Subcutaneous adipose tissue (tissue), 4 donors: Measurements from ENCODE around the gene BTBD17. TPM values are rescaled to one million over a fixed set of nuclear protein-coding genes. Genes with fewer than 3 reads are reported as not detected.

Experiments
- CTCF ChIP-seq: fragments of 450-650 bp; IDR thresholded peaks from one replicate; pipeline ENCODE4 v1.5.1; 2016; ENCODE audit warnings: low read depth, mild to moderate bottlenecking, control low read depth, antibody characterized with exemption, moderate library complexity
- total RNA-seq, 4 donors: library from RNA; depleted of rRNA; stranded (reverse); fragments of >200 nt; gene quantifications; one replicate each; pipeline ENCODE4 v1.1.0, GENCODE V29; 2016

Gene BTBD17
- total RNA-seq, 4 donors from 2014 or later: not detected

GRCh38 chr17:74356646-74357465 lies 4.8 kb downstream of the BTBD17 start:
- no peak for TF ChIP-seq CTCF

- no peak for TF ChIP-seq CTCF
These were observed 6.6 kb downstream of the BTBD17 start for GRCh38 chr17:74355065-74355464.

- no peak for TF ChIP-seq CTCF
These were observed 7.1 kb downstream of the BTBD17 start for GRCh38 chr17:74354561-74354960.

GRCh38 chr17:74354123-74354522 lies 7.5 kb downstream of the BTBD17 start:
- no peak for TF ChIP-seq CTCF

GRCh38 chr17:74353446-74354060 lies 8.1 kb downstream of the BTBD17 start:
- TF ChIP-seq CTCF: no peak

GRCh38 chr17:74351552-74352210 lies 10.0 kb downstream of the BTBD17 start:
- no peak for TF ChIP-seq CTCF

GRCh38 chr17:74350486-74350885 lies 11.2 kb downstream of the BTBD17 start:
- no peak for TF ChIP-seq CTCF
